GM19328 (cell line): ENCODE results near the gene NEXMIF.
"Not testable (repeated sequence)": the region's sequence is repeated elsewhere in the genome, so short reads cannot be mapped to it uniquely, and the experiment has no call there.

Experiments
- ATAC-seq: cut with Tn5 transposase; IDR thresholded peaks from one replicate; pipeline ENCODE4 v1.9.1; 2021; ENCODE audit warnings: mild to moderate bottlenecking, moderate library complexity; ENCODE audit not compliant: unreplicated experiment

NEXMIF gene

GRCh38 chrX:74797338-74797887 is 127.8 kb downstream of the NEXMIF start:
- no peak for ATAC-seq

GRCh38 chrX:74788545-74789086 is 136.6 kb downstream of the NEXMIF start:
- ATAC-seq = no peak

- no peak for ATAC-seq
Observed at GRCh38 chrX:74784629-74785028, 140.6 kb downstream of the NEXMIF start.

- ATAC-seq = peak; percentile 60
Observed at GRCh38 chrX:74781507-74782034, 143.7 kb downstream of the NEXMIF start.

DNA sequence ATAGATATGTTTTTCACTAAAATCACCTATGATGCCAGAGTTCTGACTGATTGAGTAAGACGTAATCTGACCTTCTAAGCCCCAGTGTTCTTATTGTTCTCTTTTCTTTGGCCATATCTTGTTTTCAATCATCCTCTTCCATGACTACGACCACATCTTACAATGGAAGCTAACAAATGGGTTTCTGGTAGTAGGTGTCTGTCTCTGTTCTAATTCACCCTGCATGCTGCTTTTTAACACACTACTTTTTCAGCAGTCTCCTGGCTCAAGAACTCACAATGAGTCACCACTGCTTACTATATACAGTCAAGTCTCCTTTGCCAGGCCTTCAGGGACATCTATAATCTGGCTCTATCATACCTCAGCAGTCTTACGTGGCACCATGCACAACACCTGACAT is 146.1 kb downstream of the NEXMIF start:
- ATAC-seq = no peak

- no peak for ATAC-seq
Observed at GRCh38 chrX:74774988-74775387, 150.3 kb downstream of the NEXMIF start.

GRCh38 chrX:74736450-74736849 is 188.8 kb downstream of the NEXMIF start:
- ATAC-seq = no peak

- ATAC-seq = no peak
Observed at GRCh38 chrX:74705269-74705668, 220.0 kb downstream of the NEXMIF start.

- not testable (repeated sequence) for ATAC-seq
Observed at GRCh38 chrX:74701343-74701742, 223.9 kb downstream of the NEXMIF start.

GRCh38 chrX:74684466-74684865 is 240.8 kb downstream of the NEXMIF start:
- no peak for ATAC-seq
